Activated T-cell treated with anti-CD3 and anti-CD28 coated beads for 4 hours (primary cell): ENCODE data around the gene BCDIN3D.

ENCODE experiments used
- DNase-seq: peaks from one replicate; pipeline ENCODE4 v3.0.0-alpha.2; 2020

BCDIN3D gene

GRCh38 chr12:49794811-49795653, 47.9 kb downstream of the BCDIN3D start:
- DNase-seq = no peak

- DNase-seq = no peak
Observed at GRCh38 chr12:49794021-49794420, 48.9 kb downstream of the BCDIN3D start.

GRCh38 chr12:49793620-49794019, 49.3 kb downstream of the BCDIN3D start:
- no peak for DNase-seq

- DNase-seq = no peak
Observed at GRCh38 chr12:49792976-49793580, 49.8 kb downstream of the BCDIN3D start.

GRCh38 chr12:49792181-49792970, 50.5 kb downstream of the BCDIN3D start:
- no peak for DNase-seq

GRCh38 chr12:49791700-49792099, 51.2 kb downstream of the BCDIN3D start:
- no peak for DNase-seq

- no peak for DNase-seq
Observed at GRCh38 chr12:49790741-49791555, 52.0 kb downstream of the BCDIN3D start.

- DNase-seq = no peak
Observed at GRCh38 chr12:49789992-49790391, 52.9 kb downstream of the BCDIN3D start.

- DNase-seq = no peak
Observed at GRCh38 chr12:49787672-49788071, 55.2 kb downstream of the BCDIN3D start.
